Measurements from ENCODE around the gene EML1. TPM values are rescaled to one million over a fixed set of nuclear protein-coding genes. Genes with fewer than 3 reads are reported as not detected.

Gene EML1
- total and polyA plus RNA-seq, 2 experiments from 2014 or later: 22.9 to 31.9 TPM

DNA sequence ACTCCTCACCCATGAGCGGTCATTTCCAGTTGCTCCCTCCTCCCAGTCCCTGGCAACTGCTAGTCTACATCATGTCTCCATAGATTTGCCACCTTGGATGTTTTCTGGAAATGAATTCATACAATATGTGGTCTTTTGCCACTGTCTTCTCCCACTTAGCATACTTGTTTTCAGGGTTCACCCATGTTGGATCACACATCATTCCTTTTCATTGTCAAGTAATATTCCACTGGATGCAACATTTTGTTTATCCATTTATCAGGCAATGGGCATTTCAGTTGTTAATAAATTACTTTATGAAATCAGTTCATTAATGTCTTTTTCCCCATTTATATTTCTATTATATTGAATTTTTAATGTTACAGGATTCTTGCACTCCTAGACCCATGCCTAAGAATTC lies 64.3 kb downstream of the EML1 start:
- no peak for DNase-seq (ENCODE audit: low spot score)
- Histone ChIP-seq H2AFZ (no peak overlapping the region), H3K4me2 (no peak overlapping the region), H3K9me2 (replicated peaks; ENCODE audit: insufficient read depth) (no peaks in the 10 kb centered on the region), H3K36me3 (replicated peaks; ENCODE audit: insufficient read depth, low read depth) (no peaks in the 10 kb centered on the region), H3K4me3 (no peak overlapping the region), H3K27ac (no peak overlapping the region), H3K79me2 (peaks cover 6% of the 10 kb centered on the region), H3K27me3 (no peaks in the 10 kb centered on the region), H3K4me1 (ENCODE audit: insufficient read depth) (no peaks in the 10 kb centered on the region), H3K9me3 (ENCODE audit: low read depth) (no peaks in the 10 kb centered on the region), H4K20me1 (ENCODE audit: insufficient read depth, poor library complexity, severe bottlenecking) (no peaks in the 10 kb centered on the region)
- TF ChIP-seq, protein P1, sequence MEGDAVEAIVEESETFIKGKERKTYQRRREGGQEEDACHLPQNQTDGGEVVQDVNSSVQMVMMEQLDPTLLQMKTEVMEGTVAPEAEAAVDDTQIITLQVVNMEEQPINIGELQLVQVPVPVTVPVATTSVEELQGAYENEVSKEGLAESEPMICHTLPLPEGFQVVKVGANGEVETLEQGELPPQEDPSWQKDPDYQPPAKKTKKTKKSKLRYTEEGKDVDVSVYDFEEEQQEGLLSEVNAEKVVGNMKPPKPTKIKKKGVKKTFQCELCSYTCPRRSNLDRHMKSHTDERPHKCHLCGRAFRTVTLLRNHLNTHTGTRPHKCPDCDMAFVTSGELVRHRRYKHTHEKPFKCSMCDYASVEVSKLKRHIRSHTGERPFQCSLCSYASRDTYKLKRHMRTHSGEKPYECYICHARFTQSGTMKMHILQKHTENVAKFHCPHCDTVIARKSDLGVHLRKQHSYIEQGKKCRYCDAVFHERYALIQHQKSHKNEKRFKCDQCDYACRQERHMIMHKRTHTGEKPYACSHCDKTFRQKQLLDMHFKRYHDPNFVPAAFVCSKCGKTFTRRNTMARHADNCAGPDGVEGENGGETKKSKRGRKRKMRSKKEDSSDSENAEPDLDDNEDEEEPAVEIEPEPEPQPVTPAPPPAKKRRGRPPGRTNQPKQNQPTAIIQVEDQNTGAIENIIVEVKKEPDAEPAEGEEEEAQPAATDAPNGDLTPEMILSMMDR (IDR thresholded peaks at IDR 0.05; ENCODE audit: poor library complexity): no peak
- no peak for TF ChIP-seq EZH2 (IDR thresholded peaks at IDR 0.05; ENCODE audit: borderline replicate concordance)
- no peak for TF ChIP-seq EZH2phosphoT487 (IDR thresholded peaks at IDR 0.05; ENCODE audit: low read depth, severe bottlenecking, unreplicated experiment)
- whole genome bisulfite sequencing (ENCODE audit: low lambda C conversion rate, missing lambda C conversion rate): 97% methylated on average over 1 of the region's 1 CpG

DNA sequence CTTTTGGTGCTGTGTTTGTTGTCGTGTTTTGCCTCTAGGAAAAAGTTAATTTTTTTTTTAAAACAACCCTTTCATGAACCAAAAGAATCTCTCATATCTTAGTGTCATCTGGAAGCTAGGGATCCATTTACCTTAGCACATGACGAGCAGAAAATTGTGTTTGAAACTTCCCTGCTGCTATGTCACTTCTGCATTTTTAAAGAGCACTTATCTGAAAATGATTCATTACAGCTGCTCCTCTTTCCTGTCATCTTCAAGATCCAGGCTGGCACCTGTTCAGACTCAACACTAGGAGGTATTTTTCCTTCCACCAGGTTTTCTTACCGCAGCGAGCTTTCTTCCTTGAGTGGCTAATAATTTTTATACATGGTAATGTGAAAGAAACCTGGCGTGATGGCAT lies 67.0 kb downstream of the EML1 start:
- Histone ChIP-seq H3K9me3 (ENCODE audit: low read depth) (no peaks in the 10 kb centered on the region), H3K79me2 (peaks cover 8% of the 10 kb centered on the region), H3K4me3 (no peak overlapping the region), H3K27me3 (no peaks in the 10 kb centered on the region), H3K27ac (no peak overlapping the region), H3K4me1 (ENCODE audit: insufficient read depth) (no peaks in the 10 kb centered on the region), H3K4me2 (no peak overlapping the region), H2AFZ (no peak overlapping the region), H3K36me3 (replicated peaks; ENCODE audit: insufficient read depth, low read depth) (no peaks in the 10 kb centered on the region), H3K9me2 (replicated peaks; ENCODE audit: insufficient read depth) (no peaks in the 10 kb centered on the region), H4K20me1 (ENCODE audit: insufficient read depth, poor library complexity, severe bottlenecking) (no peaks in the 10 kb centered on the region)
- no peak for DNase-seq (ENCODE audit: low spot score)
- no peak for TF ChIP-seq EZH2 (IDR thresholded peaks at IDR 0.05; ENCODE audit: borderline replicate concordance)
- TF ChIP-seq EZH2phosphoT487 (IDR thresholded peaks at IDR 0.05; ENCODE audit: low read depth, severe bottlenecking, unreplicated experiment): no peak
- TF ChIP-seq, protein P1 (IDR thresholded peaks at IDR 0.05; ENCODE audit: poor library complexity): no peak
- 87% methylated on average over 5 of the region's 5 CpGs for WGBS (ENCODE audit: low lambda C conversion rate, missing lambda C conversion rate)

DNA sequence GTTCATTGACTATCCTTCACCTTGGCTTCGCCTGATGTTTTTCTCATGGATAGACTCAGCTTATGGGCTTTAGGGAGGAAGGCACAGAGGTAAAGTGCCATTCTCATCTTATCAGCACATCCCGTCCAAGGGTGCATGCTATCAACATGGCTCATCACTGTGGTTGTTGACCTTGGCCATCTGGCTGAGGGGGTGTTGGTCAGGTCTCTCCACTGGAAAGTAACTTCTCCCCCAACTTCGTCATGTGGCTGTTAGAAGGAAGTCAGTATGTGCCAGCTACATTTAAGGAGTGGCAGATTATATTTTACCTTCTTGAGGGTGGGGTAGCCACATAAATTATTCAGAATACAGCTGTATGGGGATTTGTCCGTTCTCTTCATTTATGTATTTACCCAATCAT lies 68.9 kb downstream of the EML1 start:
- H3K27me3 ChIP-seq: no peaks in the 10 kb centered on the region
- H3K36me3 ChIP-seq (replicated peaks; ENCODE audit: insufficient read depth, low read depth): peaks cover 2% of the 10 kb centered on the region
- H3K9me2 ChIP-seq (replicated peaks; ENCODE audit: insufficient read depth): no peaks in the 10 kb centered on the region
- 88% methylated on average over 4 of the region's 4 CpGs for whole genome bisulfite sequencing (ENCODE audit: low lambda C conversion rate, missing lambda C conversion rate)
- no peaks in the 10 kb centered on the region for H3K4me1 ChIP-seq (ENCODE audit: insufficient read depth)
- no peak overlapping the region for H3K27ac ChIP-seq
- no peaks in the 10 kb centered on the region for H3K9me3 ChIP-seq (ENCODE audit: low read depth)
- H3K4me3 ChIP-seq: no peak overlapping the region
- H2AFZ ChIP-seq: no peak overlapping the region
- DNase-seq (ENCODE audit: low spot score): no peak
- no peak overlapping the region for H3K4me2 ChIP-seq
- TF ChIP-seq, protein P1 (IDR thresholded peaks at IDR 0.05; ENCODE audit: poor library complexity): no peak
- TF ChIP-seq EZH2 (IDR thresholded peaks at IDR 0.05; ENCODE audit: borderline replicate concordance): no peak
- no peak for TF ChIP-seq EZH2phosphoT487 (IDR thresholded peaks at IDR 0.05; ENCODE audit: low read depth, severe bottlenecking, unreplicated experiment)
- no peaks in the 10 kb centered on the region for H4K20me1 ChIP-seq (ENCODE audit: insufficient read depth, poor library complexity, severe bottlenecking)
- H3K79me2 ChIP-seq: peaks cover 8% of the 10 kb centered on the region

DNA sequence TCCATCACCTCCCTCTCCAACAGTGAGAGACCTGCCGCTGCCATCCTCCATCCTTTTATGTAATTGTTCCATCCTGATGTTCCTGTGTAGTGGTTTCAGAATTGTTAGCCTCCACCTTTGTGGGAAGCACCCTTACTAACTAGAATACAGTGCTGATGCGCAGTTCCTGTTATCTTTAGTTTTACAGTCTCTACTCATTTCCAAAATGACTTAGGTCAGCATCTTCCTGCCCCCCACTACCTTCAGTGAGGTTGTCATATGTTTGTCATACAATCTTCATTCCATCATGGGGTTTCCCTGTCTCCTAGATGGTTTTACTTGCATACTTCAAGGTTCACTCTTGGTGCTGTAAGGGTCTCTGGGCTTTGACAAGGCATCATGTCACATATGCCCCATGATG lies 69.8 kb downstream of the EML1 start:
- 100% methylated on average over 2 of the region's 2 CpGs for WGBS (ENCODE audit: low lambda C conversion rate, missing lambda C conversion rate)

More for the DNA sequence above, 69.8 kb downstream of the EML1 start:
- no peaks in the 10 kb centered on the region for H3K9me2 ChIP-seq (replicated peaks; ENCODE audit: insufficient read depth)
- no peak overlapping the region for H3K4me2 ChIP-seq
- H2AFZ ChIP-seq: no peak overlapping the region
- no peak for DNase-seq (ENCODE audit: low spot score)
- no peak overlapping the region for H3K27ac ChIP-seq
- H4K20me1 ChIP-seq (ENCODE audit: insufficient read depth, poor library complexity, severe bottlenecking): no peaks in the 10 kb centered on the region
- H3K4me3 ChIP-seq: no peak overlapping the region
- TF ChIP-seq, protein P1 (IDR thresholded peaks at IDR 0.05; ENCODE audit: poor library complexity): no peak
- TF ChIP-seq EZH2phosphoT487 (IDR thresholded peaks at IDR 0.05; ENCODE audit: low read depth, severe bottlenecking, unreplicated experiment) (no peak), EZH2 (IDR thresholded peaks at IDR 0.05; ENCODE audit: borderline replicate concordance) (no peak)
- no peaks in the 10 kb centered on the region for H3K27me3 ChIP-seq
- H3K36me3 ChIP-seq (replicated peaks; ENCODE audit: insufficient read depth, low read depth): peaks cover 2% of the 10 kb centered on the region
- H3K79me2 ChIP-seq: peaks cover 5% of the 10 kb centered on the region
- H3K9me3 ChIP-seq (ENCODE audit: low read depth): no peaks in the 10 kb centered on the region
- H3K4me1 ChIP-seq (ENCODE audit: insufficient read depth): no peaks in the 10 kb centered on the region

Measured in hepatocyte (in vitro differentiated cells).